Retina (tissue), 1 donor: ENCODE measurements around the gene RPS2.
"Not testable (repeated sequence)": the region's sequence is repeated elsewhere in the genome, so short reads cannot be mapped to it uniquely, and the experiment has no call there.

Experiments used
- DNase-seq: peaks from one replicate; pipeline ENCODE4 v3.0.0-alpha.2; 2016

The RPS2 gene

GRCh38 chr16:1962161-1963153, 2.2 kb downstream of the RPS2 start:
- DNase-seq, result not testable (repeated sequence)

DNA sequence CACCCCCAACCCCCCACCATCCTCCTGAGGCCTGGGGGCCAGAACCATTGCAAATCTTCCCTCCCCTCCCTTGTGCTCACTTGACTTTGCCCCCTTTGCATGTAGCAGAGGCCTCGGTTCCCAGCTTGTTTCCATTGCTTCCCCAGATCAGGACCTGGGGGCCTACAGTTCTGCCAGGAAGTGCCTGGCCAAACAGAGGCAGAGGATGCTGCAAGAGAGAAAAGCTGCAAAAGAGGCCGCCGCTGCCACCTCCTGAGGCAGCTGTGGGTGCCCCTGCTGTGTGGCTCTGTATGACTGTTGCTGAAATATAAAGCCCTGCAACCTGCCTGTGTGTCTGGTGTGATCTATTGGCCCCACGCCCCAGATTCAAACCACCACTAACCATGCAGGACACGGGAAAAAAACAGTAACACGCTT, 3.0 kb downstream of the RPS2 start:
- DNase-seq, result no peak

DNA sequence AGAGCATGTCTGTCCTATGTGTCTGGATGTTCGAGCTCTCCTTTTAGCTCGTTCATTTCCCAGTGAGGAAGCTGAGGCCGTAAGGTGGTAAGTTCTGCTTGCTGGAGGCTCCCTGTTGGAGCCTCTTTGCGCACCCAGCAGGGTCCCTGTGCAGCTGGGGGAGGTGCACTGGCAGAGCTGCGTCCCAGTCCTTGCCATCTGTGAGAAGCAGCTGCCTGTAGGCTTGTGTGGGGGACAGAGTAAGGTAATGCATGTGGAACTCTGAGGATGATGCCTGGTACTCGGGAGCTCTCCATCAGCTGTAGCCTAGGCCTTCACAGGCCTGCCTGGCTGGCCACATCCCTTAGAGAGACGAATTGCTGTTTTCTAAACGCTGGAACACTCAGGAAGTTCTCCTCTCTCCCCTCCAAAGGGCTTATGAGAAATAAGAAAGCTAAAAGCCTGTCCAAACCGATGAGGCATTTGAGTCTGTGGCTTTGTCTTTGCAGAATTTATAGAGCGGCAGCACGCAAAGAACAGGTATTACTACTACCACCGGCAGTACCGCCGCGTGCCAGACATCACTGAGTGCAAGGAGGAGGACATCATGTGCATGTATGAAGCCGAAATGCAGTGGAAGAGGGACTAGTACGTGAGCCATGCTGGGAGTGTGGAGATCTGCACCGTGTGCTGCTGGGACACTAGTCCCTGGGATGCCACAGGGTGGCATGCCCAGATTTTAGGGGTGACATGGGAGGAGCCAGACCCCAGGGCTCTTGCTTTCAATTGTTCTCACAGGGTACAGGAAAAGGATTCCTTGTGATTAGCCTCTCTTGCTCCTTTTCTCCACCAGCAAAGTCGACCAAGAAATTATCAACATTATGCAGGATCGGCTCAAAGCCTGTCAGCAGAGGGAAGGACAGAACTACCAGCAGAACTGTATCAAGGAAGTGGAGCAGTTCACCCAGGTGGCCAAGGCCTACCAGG, 3.7 kb downstream of the RPS2 start:
- no peak for DNase-seq

- peak; percentile 97 for DNase-seq
These were observed 5.2 kb downstream of the RPS2 start, which contains the start of gene NDUFB10 for GRCh38 chr16:1959269-1960039. NDUFB10 (plus strand) TSS chr16:1959538; CDS start chr16:1959625, 87 bp downstream.

DNA sequence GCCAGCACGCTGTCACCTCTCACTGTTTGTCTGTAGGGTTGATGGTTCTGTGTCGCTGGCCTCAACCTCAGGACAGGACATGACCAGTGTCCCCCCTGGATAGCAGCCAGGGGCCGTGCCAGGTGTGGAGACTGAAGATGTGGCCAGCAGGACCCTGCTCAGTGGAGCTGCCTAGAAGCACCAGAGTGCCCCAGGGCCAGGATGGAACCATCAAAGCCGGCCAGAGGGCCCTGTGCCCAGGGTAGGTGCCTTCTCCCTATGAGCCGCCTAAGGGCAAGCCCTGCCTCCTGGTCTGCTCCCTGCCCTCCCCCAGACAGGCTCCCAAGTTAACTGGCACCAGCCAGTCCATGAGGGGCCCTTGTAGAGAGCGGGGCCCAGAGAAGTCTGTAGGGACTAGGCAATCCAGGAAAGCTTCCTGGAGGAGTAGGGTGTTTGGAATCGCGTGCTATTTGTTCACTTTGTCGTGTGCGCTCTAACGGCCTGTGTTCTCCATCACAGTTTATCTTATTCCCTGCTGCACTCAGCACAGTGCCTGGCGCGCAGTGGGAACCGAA, 5.8 kb downstream of the RPS2 start:
- no peak for DNase-seq

DNA sequence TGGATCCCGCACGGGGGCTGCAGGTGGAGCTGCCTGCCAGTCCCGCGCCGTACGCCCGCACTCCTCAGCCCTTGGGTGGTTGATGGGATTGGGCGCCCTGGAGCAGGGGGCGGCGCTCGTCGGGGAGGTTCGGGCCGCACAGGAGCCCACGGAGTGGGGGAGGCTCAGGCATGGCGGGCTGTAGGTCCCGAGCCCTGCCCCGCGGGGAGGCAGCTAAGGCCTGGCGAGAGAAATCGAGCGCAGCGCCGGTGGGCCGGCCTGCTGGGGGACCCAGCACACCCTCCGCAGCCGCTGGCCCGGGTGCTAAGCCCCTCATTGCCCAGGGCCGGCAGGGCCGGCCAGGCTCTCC, 6.5 kb downstream of the RPS2 start:
- not testable (repeated sequence) for DNase-seq

DNA sequence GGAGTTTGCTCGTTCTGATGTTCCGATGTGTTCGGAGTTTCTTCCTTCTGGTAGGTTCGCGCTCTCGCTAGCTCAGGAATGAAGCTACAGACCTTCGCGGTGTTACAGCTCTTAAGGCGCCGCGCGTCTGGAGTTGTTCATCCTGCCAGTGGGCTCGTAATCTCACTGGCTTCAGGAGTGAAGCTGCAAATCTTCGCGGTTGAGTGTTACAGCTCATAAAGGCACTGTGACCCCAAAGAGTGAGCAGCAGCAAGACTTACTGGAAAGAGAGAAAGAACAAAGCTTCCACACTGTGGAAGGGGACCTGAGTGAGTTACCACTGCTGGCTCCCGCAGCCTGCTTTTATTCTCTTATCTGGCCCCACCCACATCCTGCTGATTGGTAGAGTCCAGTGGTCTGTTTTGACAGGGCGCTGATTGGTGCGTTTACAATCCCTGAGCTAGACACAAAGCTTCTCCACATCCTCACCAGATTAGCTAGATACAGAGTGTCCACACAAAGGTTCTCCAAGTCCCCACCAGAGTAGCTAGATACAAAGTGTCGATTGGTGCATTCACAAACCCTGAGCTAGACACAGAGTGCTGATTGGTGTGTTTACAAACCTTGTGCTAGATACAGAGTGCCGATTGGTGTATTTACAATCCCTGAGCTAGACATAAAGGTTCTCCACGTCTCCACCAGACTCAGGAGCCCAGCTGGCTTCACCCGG, 7.0 kb downstream of the RPS2 start:
- not testable (repeated sequence) for DNase-seq

- no peak for DNase-seq
These were observed 10.9 kb downstream of the RPS2 start for GRCh38 chr16:1953734-1954133.

DNA sequence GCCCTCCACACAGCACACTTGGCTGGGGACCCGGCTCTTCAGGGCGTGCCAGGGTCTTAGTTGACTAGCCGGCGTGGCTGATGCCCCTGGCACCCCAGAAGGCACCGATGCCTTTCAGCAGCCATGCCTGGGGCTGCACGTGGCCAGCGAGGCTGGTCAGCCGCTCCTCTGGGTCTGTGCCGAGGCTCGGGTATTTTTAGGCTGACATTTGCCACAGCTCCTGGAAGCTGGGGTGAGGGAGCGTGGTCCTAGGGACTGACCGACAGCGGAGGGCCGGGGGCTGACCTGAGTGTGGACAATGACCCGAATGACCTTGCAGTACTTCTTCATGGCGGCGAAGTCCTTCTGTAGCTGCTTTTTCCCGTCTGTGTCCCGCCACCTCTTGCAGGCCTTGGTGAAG, 14.1 kb downstream of the RPS2 start:
- DNase-seq, result no peak

- no peak for DNase-seq
These were observed 14.6 kb downstream of the RPS2 start for GRCh38 chr16:1950047-1950446.

GRCh38 chr16:1949507-1949906, 15.1 kb downstream of the RPS2 start:
- no peak for DNase-seq

DNA sequence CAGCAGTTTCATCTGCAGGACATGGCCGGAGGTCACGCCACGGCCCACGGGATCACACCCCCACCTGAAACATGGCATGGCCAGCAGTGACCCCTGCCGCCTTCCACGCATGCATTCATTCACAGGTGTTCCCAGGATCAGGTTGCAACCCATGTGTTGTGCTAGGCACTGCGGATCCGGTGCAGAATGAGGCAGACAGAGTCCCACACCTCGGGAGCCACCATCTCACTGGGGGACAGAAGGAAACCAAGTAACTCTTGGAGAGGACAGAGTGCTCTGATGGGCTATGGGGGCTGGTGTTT, 17.3 kb downstream of the RPS2 start:
- DNase-seq, result no peak

DNA sequence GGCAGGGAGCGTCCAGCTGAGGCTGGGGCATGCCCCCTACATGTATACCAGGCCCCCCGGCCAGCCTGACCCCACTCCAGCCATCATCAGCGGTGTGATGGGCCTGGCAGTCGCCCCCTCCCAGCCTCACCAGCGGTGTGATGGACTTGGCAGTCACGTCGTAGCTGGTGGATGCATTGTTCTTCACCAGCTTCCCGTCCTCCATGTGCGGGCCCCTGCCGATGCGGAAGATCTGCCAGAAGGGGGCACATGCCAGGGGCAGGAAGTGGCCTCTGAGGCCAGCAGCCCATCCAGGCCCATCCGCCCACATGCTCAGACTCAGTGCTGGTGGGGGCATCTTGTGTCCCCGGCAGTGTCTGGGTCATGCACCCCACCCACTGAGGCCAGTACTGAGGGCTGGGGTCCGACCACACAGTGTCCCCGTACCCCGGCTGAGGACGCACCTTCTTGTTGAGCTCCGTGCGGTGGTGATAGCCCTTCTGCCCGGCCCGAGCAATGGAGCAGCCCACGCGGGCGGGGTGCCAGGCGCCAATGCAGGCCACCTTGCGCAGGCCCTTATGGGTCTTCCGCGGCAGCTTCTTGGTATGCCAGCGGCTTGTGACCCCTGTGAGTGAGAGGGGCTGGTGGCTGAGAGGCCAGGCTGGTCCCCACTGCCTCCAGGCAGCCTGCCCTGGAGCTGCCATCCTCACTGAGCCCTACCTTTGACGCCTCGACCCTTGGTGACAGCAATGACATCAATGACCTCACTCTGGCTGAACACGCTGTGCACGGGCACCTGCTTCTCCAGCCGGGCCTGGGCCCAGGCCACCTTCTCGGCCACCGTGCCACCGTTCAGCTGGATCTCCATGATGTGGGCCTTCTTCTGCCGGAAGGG, 17.9 kb downstream of the RPS2 start:
- DNase-seq, result no peak

- no peak for DNase-seq
These were observed 18.9 kb downstream of the RPS2 start for GRCh38 chr16:1945559-1946391.

- DNase-seq, result no peak
These were observed 19.9 kb downstream of the RPS2 start for GRCh38 chr16:1944612-1945199.

DNA sequence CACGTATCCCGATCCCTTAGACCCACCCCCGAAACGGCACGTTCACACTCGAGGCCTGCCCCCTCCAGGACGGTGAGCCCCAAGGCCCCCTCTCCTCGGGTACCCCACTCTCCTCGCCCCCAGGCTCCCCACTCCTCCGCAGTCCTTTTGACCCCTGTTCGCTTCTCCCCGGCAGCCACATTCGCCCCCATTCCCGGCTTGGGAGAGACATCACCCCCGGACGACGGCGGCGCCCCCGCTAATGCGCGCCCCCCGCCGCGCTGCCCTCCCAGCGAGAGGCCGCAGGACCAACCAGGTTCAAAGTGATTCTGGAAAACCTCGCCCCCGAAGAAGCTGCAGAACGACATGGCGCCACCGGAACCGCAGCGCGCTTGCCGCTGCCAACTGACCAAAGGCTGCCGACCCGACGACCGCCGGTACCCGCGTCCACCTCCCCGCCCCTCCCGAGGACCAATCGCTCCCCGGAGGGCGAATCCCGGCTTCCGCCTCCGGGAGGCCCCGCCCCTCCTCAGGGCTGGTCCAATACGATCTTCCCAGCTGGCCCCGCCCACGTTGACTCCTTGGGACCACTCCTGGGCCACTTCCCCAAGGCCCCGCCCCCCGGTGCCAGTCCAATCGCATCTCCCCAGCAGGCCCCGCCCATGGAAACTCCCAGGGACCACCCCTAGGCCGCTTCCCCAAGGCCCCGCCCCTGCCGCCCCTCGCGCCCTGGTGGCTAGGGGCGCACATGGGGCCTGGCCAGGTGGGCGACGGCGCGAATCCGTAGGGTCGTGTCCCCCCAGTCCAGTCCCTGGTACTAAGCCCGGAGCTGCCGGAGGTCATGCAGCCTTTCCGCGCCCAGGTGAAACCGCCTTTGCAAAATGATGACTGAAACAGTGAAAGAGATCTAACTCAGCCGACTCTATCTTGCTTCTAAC, 21.6 kb downstream of the RPS2 start, which contains the start of gene MSRB1:
TSS of gene MSRB1 (minus strand) at position 390 of the 917 bp plus-strand sequence. CDS start at position 347, 43 bp downstream.
- DNase-seq, result peak; percentile 93

- DNase-seq, result no peak
These were observed 22.4 kb downstream of the RPS2 start for GRCh38 chr16:1942047-1942809.
